H1 (cell line): ENCODE measurements around the gene LHFPL3. TPM values are rescaled to one million over a fixed set of nuclear protein-coding genes. Genes with fewer than 3 reads are reported as not detected.

Experiments
- CTCF ChIA-PET: fragments of 300-600 bp; sonication (Branson Sonifier 250); formaldehyde crosslinking; loops from one replicate; lab custom pipeline; 2021; ENCODE audit not compliant: partially characterized antibody; lab: Charles Lee
- POLR2A ChIA-PET: fragments of 300-600 bp; sonication (Branson Sonifier 250); formaldehyde crosslinking; loops from one replicate; lab custom pipeline; 2021; ENCODE audit warnings: inconsistent platforms; ENCODE audit not compliant: partially characterized antibody; lab: Charles Lee
- DNase-seq, 2 experiments: peaks; one replicate each; pipeline versions ENCODE4 v3.0.0 to v3.0.0-alpha.2; 2010 to 2022; ENCODE audit warnings: low spot score in 2 of 2, low read depth in 1 of 2, mixed read lengths in 1 of 2
- FAIRE-seq: peaks from 2 replicates; lab custom pipeline; 2011; peaks lifted over from hg19 to GRCh38; lab: Jason Lieb, UNC
- H2AFZ ChIP-seq: 2 replicates; pipeline ENCODE4 v1.8.1; 2012; ENCODE audit warnings: low read length, inconsistent platforms
- H2AK5ac ChIP-seq: 2 replicates; pipeline ENCODE4 v1.6.1; 2013; ENCODE audit warnings: low read depth, low read length
- H2BK120ac ChIP-seq: replicated peaks from 2 replicates; pipeline ENCODE3; 2013; ENCODE audit warnings: low read depth, low read length, inconsistent platforms
- H2BK12ac ChIP-seq: 2 replicates; pipeline ENCODE4 v1.6.1; 2013; ENCODE audit warnings: low read depth, low read length
- H2BK15ac ChIP-seq: 2 replicates; pipeline ENCODE4 v1.6.1; 2013; ENCODE audit warnings: low read length
- H2BK20ac ChIP-seq: 2 replicates; pipeline ENCODE4 v1.6.1; 2013; ENCODE audit warnings: low read length
- H2BK5ac ChIP-seq: 2 replicates; pipeline ENCODE4 v1.6.1; 2013; ENCODE audit warnings: low read depth, low read length
- H3K14ac ChIP-seq: 2 replicates; pipeline ENCODE4 v1.6.1; 2013; ENCODE audit warnings: inconsistent platforms; ENCODE audit not compliant: insufficient read length
- H3K18ac ChIP-seq: 2 replicates; pipeline ENCODE4 v1.6.1; 2013; ENCODE audit warnings: low read length; ENCODE audit errors: extremely low read depth
- H3K23ac ChIP-seq: 2 replicates; pipeline ENCODE4 v1.6.1; 2013; ENCODE audit warnings: inconsistent platforms; ENCODE audit not compliant: insufficient read length
- H3K23me2 ChIP-seq: 2 replicates; pipeline ENCODE4 v1.6.1; 2013; ENCODE audit warnings: low read depth, low read length
- H3K27ac ChIP-seq: 2 replicates; pipeline ENCODE4 v1.6.1; 2011; ENCODE audit warnings: low read depth, low read length, inconsistent platforms
- H3K27me3 ChIP-seq, 4 experiments: replicated peaks in 1 of 4; 1 replicate in 1 of 4; 2 replicates in 3 of 4; pipeline versions ENCODE4 v1.6.1 to v1.8.1; 2011 to 2013; ENCODE audit warnings: low read length in 3 of 4, mild to moderate bottlenecking in 3 of 4, inconsistent platforms in 2 of 4, mixed read lengths in 2 of 4, moderate library complexity in 1 of 4; ENCODE audit not compliant: control insufficient read depth in 3 of 4, insufficient read depth in 3 of 4; ENCODE audit errors: extremely low read depth in 1 of 4
- H3K36me3 ChIP-seq, 4 experiments: 2 replicates each; pipeline versions ENCODE4 v1.6.1 to v1.8.1; 2011 to 2013; ENCODE audit warnings: mild to moderate bottlenecking in 4 of 4, low read length in 3 of 4, moderate library complexity in 2 of 4, control low read depth in 1 of 4, inconsistent platforms in 1 of 4; ENCODE audit not compliant: insufficient read depth in 4 of 4, control insufficient read depth in 2 of 4
- H3K4ac ChIP-seq: replicated peaks from 2 replicates; pipeline ENCODE3; 2013; ENCODE audit warnings: low read length, low read depth, mixed read lengths, inconsistent platforms; ENCODE audit not compliant: insufficient read length
- H3K4me1 ChIP-seq, 4 experiments: replicated peaks in 1 of 4; 1 replicate in 1 of 4; 2 replicates in 3 of 4; pipeline versions ENCODE4 v1.6.1 to v1.8.1; 2011 to 2013; ENCODE audit warnings: low read length in 3 of 4, inconsistent platforms in 2 of 4, mixed read lengths in 1 of 4; ENCODE audit not compliant: insufficient read depth in 4 of 4, control insufficient read depth in 3 of 4
- H3K4me2 ChIP-seq, 2 experiments: 2 replicates each; pipeline versions ENCODE4 v1.6.1 to v1.8.1; 2011 to 2013; ENCODE audit warnings: low read depth in 2 of 2, low read length in 2 of 2, control low read depth in 1 of 2, inconsistent platforms in 1 of 2, mild to moderate bottlenecking in 1 of 2; ENCODE audit not compliant: insufficient read depth in 1 of 2
- H3K4me3 ChIP-seq, 4 experiments: fragments of 200-600, 300-600 bp in 1 of 4; sonication (generic), shearing (Covaris generic), sonication (Bioruptor Twin) in 1 of 4; 2 replicates each; pipeline versions ENCODE4 v1.5.1 to v1.8.1; 2011 to 2016; ENCODE audit warnings: low read length in 4 of 4, low read depth in 3 of 4, control low read depth in 2 of 4, inconsistent platforms in 2 of 4, mild to moderate bottlenecking in 2 of 4, mixed read lengths in 1 of 4, moderate library complexity in 1 of 4; ENCODE audit not compliant: insufficient read depth in 2 of 4; ENCODE audit errors: extremely low read depth in 1 of 4
- H3K56ac ChIP-seq: replicated peaks from 2 replicates; pipeline ENCODE3; 2013; ENCODE audit warnings: low read depth, mild to moderate bottlenecking, mixed read lengths, low read length, inconsistent platforms; ENCODE audit not compliant: insufficient read length
- H3K79me1 ChIP-seq: 2 replicates; pipeline ENCODE4 v1.6.1; 2013; ENCODE audit warnings: low read depth, low read length, control low read depth
- H3K79me2 ChIP-seq, 2 experiments: 2 replicates each; pipeline versions ENCODE4 v1.6.1 to v1.8.1; 2012 to 2013; ENCODE audit warnings: low read length in 2 of 2, mild to moderate bottlenecking in 2 of 2, inconsistent platforms in 1 of 2; ENCODE audit not compliant: insufficient read depth in 2 of 2, control insufficient read depth in 1 of 2
- H3K9ac ChIP-seq, 4 experiments: replicated peaks in 1 of 4; 1 replicate in 1 of 4; 2 replicates in 3 of 4; pipeline versions ENCODE4 v1.6.1 to v1.8.1; 2011 to 2013; ENCODE audit warnings: low read depth in 3 of 4, low read length in 3 of 4, control low read depth in 2 of 4, mild to moderate bottlenecking in 2 of 4, moderate library complexity in 2 of 4, inconsistent platforms in 1 of 4; ENCODE audit errors: extremely low read depth in 1 of 4
- H3K9me3 ChIP-seq, 2 experiments: 2 replicates each; pipeline versions ENCODE4 v1.6.1 to v1.8.1; 2012 to 2013; ENCODE audit warnings: mild to moderate bottlenecking in 2 of 2, moderate library complexity in 2 of 2, control low read depth in 1 of 2, inconsistent platforms in 1 of 2, low read depth in 1 of 2, low read length in 1 of 2, mixed read lengths in 1 of 2; ENCODE audit not compliant: insufficient read depth in 2 of 2
- H4K20me1 ChIP-seq, 2 experiments: replicated peaks in 1 of 2; 2 replicates each; pipeline versions ENCODE3 to v1.8.1; 2011 to 2013; ENCODE audit warnings: inconsistent platforms in 2 of 2, low read length in 2 of 2, mild to moderate bottlenecking in 1 of 2; ENCODE audit not compliant: insufficient read depth in 2 of 2, control insufficient read depth in 1 of 2
- H4K5ac ChIP-seq: 2 replicates; pipeline ENCODE4 v1.6.1; 2013; ENCODE audit warnings: low read length, low read depth, mixed read lengths, inconsistent platforms; ENCODE audit not compliant: insufficient read length
- H4K8ac ChIP-seq: 2 replicates; pipeline ENCODE4 v1.8.0; 2013; ENCODE audit warnings: mild to moderate bottlenecking, moderate library complexity, low read length, inconsistent platforms; ENCODE audit not compliant: insufficient read depth; ENCODE audit errors: extremely low read depth
- H4K91ac ChIP-seq: replicated peaks from 2 replicates; pipeline ENCODE3; 2013; ENCODE audit warnings: low read length, mixed read lengths, inconsistent platforms; ENCODE audit not compliant: insufficient read length
- BACH1 ChIP-seq: IDR thresholded peaks from 2 replicates; pipeline ENCODE4 v1.6.1; 2012; ENCODE audit warnings: low read length, improper control_type of control experiment
- CBX8 ChIP-seq: fragments of 300-800, 300-1000 bp; sonication (generic); IDR thresholded peaks from 2 replicates; pipeline ENCODE4 v1.7.1; 2016; ENCODE audit warnings: low read depth, low read length, borderline replicate concordance
- KDM4A ChIP-seq: IDR thresholded peaks from one replicate; pipeline ENCODE4 v1.7.1; 2012; ENCODE audit warnings: low read depth, mild to moderate bottlenecking, moderate library complexity, low read length, inconsistent platforms; ENCODE audit not compliant: severe bottlenecking
- POU5F1 ChIP-seq: IDR thresholded peaks from 2 replicates; pipeline ENCODE4 v1.6.1; 2011; ENCODE audit warnings: low read depth, mild to moderate bottlenecking, low read length, moderate library complexity
- WGBS, 2 experiments: shearing (Covaris generic) in 1 of 2; methylation state at CpG; one replicate each; pipeline versions ENCODE4 v1.1.6 to v1.1.7; 2013 to 2015; ENCODE audit warnings: low lambda C conversion rate in 2 of 2, mixed read lengths in 2 of 2, inconsistent platforms in 1 of 2, low coverage in 1 of 2, missing lambda C conversion rate in 1 of 2; ENCODE audit not compliant: insufficient replicate concordance in 2 of 2, insufficient coverage in 1 of 2, insufficient read length in 1 of 2; ENCODE audit errors: extremely low coverage in 1 of 2, missing lambda C conversion rate in 1 of 2; 5-methylcytosine and 5-hydroxymethylcytosine counted together
- polyA plus RNA-seq, 7 experiments: library from polyadenylated mRNA; depleted of rRNA in 3 of 7; stranded (reverse) in 5 of 7; unstranded in 2 of 7; fragments of >200 nt in 5 of 7; fragments of 200-250 nt in 2 of 7; gene quantifications; 1 replicate in 5 of 7; 2 replicates in 1 of 7; 4 replicates in 1 of 7; pipeline versions ENCODE4 v1.2.1 to v1.2.3, GENCODE V29; 2011 to 2013; ENCODE audit warnings: missing spikeins in 2 of 7, mixed read lengths in 2 of 7
- total RNA-seq: library from RNA; stranded (reverse); fragmentation: NEBNext Ultra II Directional; extraction: Animal tissue kit (Norgen Biotek cat#: 25700); gene quantifications from 2 replicates; pipeline ENCODE4 v1.2.1, GENCODE V29; 2021

Gene LHFPL3
- total and polyA plus RNA-seq, 2 of the 8 experiments (the other 6 are each of a cell fraction or from before 2014, with no cell fraction given): 0.24 to 0.50 TPM

- no peak overlapping the region for H3K4me2 ChIP-seq
- H3K23me2 ChIP-seq: no peaks in the 10 kb centered on the region; the same call in 1 of the 2 replicates
- H3K4me3 ChIP-seq: no peak overlapping the region
- H4K91ac ChIP-seq: no peak overlapping the region
- H2BK15ac ChIP-seq: no peak overlapping the region
- DNase-seq (no peak), FAIRE-seq (no peak)
- H3K9me3 ChIP-seq: no peaks in the 10 kb centered on the region
- H4K5ac ChIP-seq: no peak overlapping the region
- H2AFZ ChIP-seq: 0 out of 2 replicates have a peak overlapping the region, but pooled peaks have one; percentile 27
- H3K79me1 ChIP-seq: no peaks in the 10 kb centered on the region
- H2AK5ac ChIP-seq: no peak overlapping the region
- POLR2A ChIA-PET: no interaction called here
- H3K27ac ChIP-seq: no peak overlapping the region
- H3K27me3 ChIP-seq: no peaks in the 10 kb centered on the region
- no peaks in the 10 kb centered on the region for H3K36me3 ChIP-seq
- no peak overlapping the region for H3K9ac ChIP-seq
- H4K20me1 ChIP-seq: no peaks in the 10 kb centered on the region
- H2BK120ac ChIP-seq: no peak overlapping the region
- no peak overlapping the region for H3K18ac ChIP-seq
- no peak overlapping the region for H4K8ac ChIP-seq
- no peak overlapping the region for H3K23ac ChIP-seq
- H3K4me1 ChIP-seq: no peaks in the 10 kb centered on the region
- TF ChIP-seq KDM4A (no peak), BACH1 (no peak), POU5F1 (no peak), CBX8 (no peak)
- TF ChIP-seq, all 59 proteins: peak for 0
- 78% methylated on average over 6 of the region's 6 CpGs; no CpG with 5 or more reads in 1 of the 2 experiments for WGBS, 2 experiments
- H3K4ac ChIP-seq: no peak overlapping the region
- no peak overlapping the region for H2BK20ac ChIP-seq
- no peak overlapping the region for H3K56ac ChIP-seq
- CTCF ChIA-PET: no interaction called here
- no peaks in the 10 kb centered on the region for H3K79me2 ChIP-seq
- no peak overlapping the region for H3K14ac ChIP-seq
- no peak overlapping the region for H2BK5ac ChIP-seq
- no peak overlapping the region for H2BK12ac ChIP-seq
These were observed 479.3 kb downstream of the LHFPL3 start for GRCh38 chr7:104807671-104808070.
